ENCODE data around the gene TSPAN2.

DNA sequence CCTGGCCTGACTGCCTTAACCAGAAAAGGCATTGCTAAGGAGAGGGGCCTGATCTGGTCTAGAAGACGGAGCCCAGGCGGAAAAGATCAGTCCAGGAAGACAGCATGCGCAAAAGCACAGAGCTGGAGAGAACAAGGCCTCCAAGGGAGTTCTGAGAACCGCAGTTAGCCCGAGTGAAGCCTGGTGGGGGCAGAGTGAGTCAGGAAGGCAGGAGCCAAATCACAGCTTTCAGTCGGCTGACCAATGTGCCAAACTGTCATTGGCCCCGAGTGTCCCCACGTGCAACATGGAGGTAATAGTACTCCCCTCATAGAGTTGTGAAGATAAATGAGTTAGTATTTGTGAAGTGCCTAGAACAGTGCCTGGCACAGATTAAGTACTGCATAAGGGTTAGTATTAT, 1.2 kb upstream of the TSPAN2 start:
- TF ChIP-seq, protein P1, sequence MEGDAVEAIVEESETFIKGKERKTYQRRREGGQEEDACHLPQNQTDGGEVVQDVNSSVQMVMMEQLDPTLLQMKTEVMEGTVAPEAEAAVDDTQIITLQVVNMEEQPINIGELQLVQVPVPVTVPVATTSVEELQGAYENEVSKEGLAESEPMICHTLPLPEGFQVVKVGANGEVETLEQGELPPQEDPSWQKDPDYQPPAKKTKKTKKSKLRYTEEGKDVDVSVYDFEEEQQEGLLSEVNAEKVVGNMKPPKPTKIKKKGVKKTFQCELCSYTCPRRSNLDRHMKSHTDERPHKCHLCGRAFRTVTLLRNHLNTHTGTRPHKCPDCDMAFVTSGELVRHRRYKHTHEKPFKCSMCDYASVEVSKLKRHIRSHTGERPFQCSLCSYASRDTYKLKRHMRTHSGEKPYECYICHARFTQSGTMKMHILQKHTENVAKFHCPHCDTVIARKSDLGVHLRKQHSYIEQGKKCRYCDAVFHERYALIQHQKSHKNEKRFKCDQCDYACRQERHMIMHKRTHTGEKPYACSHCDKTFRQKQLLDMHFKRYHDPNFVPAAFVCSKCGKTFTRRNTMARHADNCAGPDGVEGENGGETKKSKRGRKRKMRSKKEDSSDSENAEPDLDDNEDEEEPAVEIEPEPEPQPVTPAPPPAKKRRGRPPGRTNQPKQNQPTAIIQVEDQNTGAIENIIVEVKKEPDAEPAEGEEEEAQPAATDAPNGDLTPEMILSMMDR (conservative IDR thresholded peaks at IDR 0.05; ENCODE audit: low read length) = no peak
- no peak for TF ChIP-seq EZH2phosphoT487 (IDR thresholded peaks at IDR 0.05; ENCODE audit: borderline replicate concordance, low read depth, low read length)

All from OCI-LY7 (cell line).